Thymus (tissue), 11 donors: ENCODE data around the gene C1QB. TPM values are rescaled to one million over a fixed set of nuclear protein-coding genes. Genes with fewer than 3 reads are reported as not detected.

Experiments used
- DNase-seq, 9 donors: peaks; one replicate each; pipeline ENCODE4 v3.0.0-alpha.2; 2013; ENCODE audit warnings: low spot score in 9 of 9, low read depth in 6 of 9, missing footprints in 1 of 9
- H3K27ac ChIP-seq, 2 donors: one replicate each; pipeline ENCODE4 v1.5.1; 2013; ENCODE audit warnings: control low read depth in 1 of 2, low read depth in 1 of 2, low read length in 1 of 2, mild to moderate bottlenecking in 1 of 2, moderate library complexity in 1 of 2
- H3K27me3 ChIP-seq, 2 donors: one replicate each; pipeline ENCODE4 v1.5.1; 2013; ENCODE audit warnings: low read length in 1 of 2; ENCODE audit not compliant: control insufficient read depth in 2 of 2, insufficient read depth in 1 of 2
- H3K36me3 ChIP-seq, 2 donors: one replicate each; pipeline ENCODE4 v1.5.1; 2013; ENCODE audit warnings: low read length in 1 of 2, mild to moderate bottlenecking in 1 of 2, moderate library complexity in 1 of 2; ENCODE audit not compliant: control insufficient read depth in 2 of 2, insufficient read depth in 2 of 2
- H3K4me1 ChIP-seq, 2 donors: one replicate each; pipeline ENCODE4 v1.5.1; 2013; ENCODE audit warnings: low read length in 2 of 2; ENCODE audit not compliant: control insufficient read depth in 2 of 2, insufficient read depth in 2 of 2
- H3K4me3 ChIP-seq, 2 donors: one replicate each; pipeline ENCODE4 v1.5.1; 2013; ENCODE audit warnings: low read length in 2 of 2, control low read depth in 1 of 2, mild to moderate bottlenecking in 1 of 2
- H3K9me3 ChIP-seq, 2 donors: one replicate each; pipeline ENCODE4 v1.5.1; 2013; ENCODE audit warnings: low read length in 1 of 2, mild to moderate bottlenecking in 1 of 2; ENCODE audit not compliant: control insufficient read depth in 2 of 2, insufficient read depth in 1 of 2
- WGBS: extraction: QIAGEN DNeasy Blood & Tissue Kit; methylation state at CpG from one replicate; pipeline ENCODE4 v1.1.7; 2013; 5-methylcytosine and 5-hydroxymethylcytosine counted together
- polyA plus RNA-seq: library from polyadenylated mRNA; stranded (reverse); fragments of 200-250 nt; gene quantifications from one replicate; pipeline ENCODE4 v1.2.3, GENCODE V29; 2013
- total RNA-seq: library from RNA; stranded (reverse); fragments of 120-200 nt; gene quantifications from one replicate; pipeline ENCODE4 v1.2.4, GENCODE V29; 2013
- donor health status: healthy.

Gene C1QB
- total and polyA plus RNA-seq, 2 donors: 118 to 159 TPM

GRCh38 chr1:22626237-22627157, 26.5 kb upstream of the C1QB start:
- 27% methylated on average over 20 of the region's 20 CpGs for WGBS
- H3K27me3 ChIP-seq: peaks cover 0 to 21% of the 10 kb centered on the region in 2 donors
- H3K27ac ChIP-seq: no peak overlapping the region
- no peaks in the 10 kb centered on the region for H3K9me3 ChIP-seq
- H3K4me3 ChIP-seq: no peak overlapping the region
- no peaks in the 10 kb centered on the region for H3K4me1 ChIP-seq
- no peaks in the 10 kb centered on the region for H3K36me3 ChIP-seq
- DNase-seq: no peak

GRCh38 chr1:22627331-22627730, 25.7 kb upstream of the C1QB start:
- no peak for DNase-seq
- WGBS: 70% methylated on average over 5 of the region's 5 CpGs
- Histone ChIP-seq H3K27me3 (peaks cover 0 to 21% of the 10 kb centered on the region in 2 donors), H3K4me3 (no peak overlapping the region), H3K36me3 (no peaks in the 10 kb centered on the region), H3K27ac (no peak overlapping the region), H3K9me3 (no peaks in the 10 kb centered on the region), H3K4me1 (no peaks in the 10 kb centered on the region)

- Histone ChIP-seq H3K27ac (no peak overlapping the region), H3K9me3 (no peaks in the 10 kb centered on the region), H3K4me1 (no peaks in the 10 kb centered on the region), H3K27me3 (peaks cover 0 to 21% of the 10 kb centered on the region in 2 donors), H3K36me3 (no peaks in the 10 kb centered on the region), H3K4me3 (no peak overlapping the region)
- 42% methylated on average over 11 of the region's 11 CpGs for whole genome bisulfite sequencing
- no peak for DNase-seq
These were observed 24.2 kb upstream of the C1QB start for GRCh38 chr1:22628698-22629444.

- Histone ChIP-seq H3K27me3 (peaks cover 0 to 21% of the 10 kb centered on the region in 2 donors), H3K4me3 (no peak overlapping the region), H3K9me3 (no peaks in the 10 kb centered on the region), H3K4me1 (no peaks in the 10 kb centered on the region), H3K27ac (no peak overlapping the region), H3K36me3 (no peaks in the 10 kb centered on the region)
- 34% methylated on average over 2 of the region's 2 CpGs for WGBS
- DNase-seq: no peak
These were observed 23.1 kb upstream of the C1QB start for GRCh38 chr1:22629886-22630285.

- Histone ChIP-seq H3K9me3 (no peaks in the 10 kb centered on the region), H3K27me3 (peaks cover 0 to 6% of the 10 kb centered on the region in 2 donors), H3K4me1 (no peaks in the 10 kb centered on the region), H3K27ac (no peak overlapping the region), H3K36me3 (no peaks in the 10 kb centered on the region), H3K4me3 (no peak overlapping the region)
- 77% methylated on average over 10 of the region's 10 CpGs for WGBS
- no peak for DNase-seq
These were observed 19.2 kb upstream of the C1QB start for GRCh38 chr1:22633697-22634463.

GRCh38 chr1:22635436-22635835, 17.6 kb upstream of the C1QB start:
- no peak overlapping the region for H3K27ac ChIP-seq
- no peak for DNase-seq
- peaks cover 0 to 4% of the 10 kb centered on the region in 2 donors for H3K27me3 ChIP-seq
- H3K4me3 ChIP-seq: no peak overlapping the region
- no peaks in the 10 kb centered on the region for H3K36me3 ChIP-seq
- no peaks in the 10 kb centered on the region for H3K4me1 ChIP-seq
- no peaks in the 10 kb centered on the region for H3K9me3 ChIP-seq
- 77% methylated on average over 7 of the region's 7 CpGs for WGBS

GRCh38 chr1:22636353-22636752, 16.7 kb upstream of the C1QB start, which contains the start of gene C1QA:
TSS of gene C1QA (plus strand) at chr1:22636628. CDS start at chr1:22637617, 989 bp downstream.
- Histone ChIP-seq H3K9me3 (no peaks in the 10 kb centered on the region), H3K4me3 (no peak within 1 kb of the TSS), H3K27ac (no peak within 1 kb of the TSS), H3K36me3 (no peaks in the 10 kb centered on the region), H3K4me1 (no peaks in the 10 kb centered on the region), H3K27me3 (peaks cover 0 to 3% of the 10 kb centered on the region in 2 donors)
- 57% methylated on average over 5 of the region's 5 CpGs for WGBS
- DNase-seq: no peak

- H3K27me3 ChIP-seq: peaks cover 0 to 7% of the 10 kb centered on the region in 2 donors
- H3K9me3 ChIP-seq: no peaks in the 10 kb centered on the region
- no peaks in the 10 kb centered on the region for H3K36me3 ChIP-seq
- no peak overlapping the region for H3K27ac ChIP-seq
- no peaks in the 10 kb centered on the region for H3K4me1 ChIP-seq
- DNase-seq: no peak
- no peak overlapping the region for H3K4me3 ChIP-seq
- 85% methylated on average over 6 of the region's 6 CpGs for WGBS
These were observed 16.1 kb upstream of the C1QB start for GRCh38 chr1:22636927-22637326.
